Measurements from ENCODE around the gene OSBP2.

DNA sequence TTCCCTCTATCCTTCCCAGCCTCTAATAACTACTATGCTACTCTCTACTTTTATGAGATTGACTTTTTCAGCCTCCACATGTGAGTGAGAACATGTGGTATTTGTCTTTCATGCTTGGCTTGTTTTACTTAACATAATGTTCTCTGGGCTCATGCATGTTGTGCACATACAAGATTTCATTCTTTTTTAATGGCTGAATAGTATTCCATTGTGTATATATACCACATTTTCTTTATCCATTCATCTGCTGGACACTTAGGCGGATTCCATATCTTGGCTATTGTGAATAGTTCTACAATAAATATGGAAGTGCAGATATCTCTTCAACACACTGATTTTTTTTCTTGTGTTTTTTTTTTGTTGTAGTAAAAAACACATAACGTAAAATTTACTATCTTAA, 19.4 kb downstream of the OSBP2 start:
- no peak for TF ChIP-seq MAFK (IDR thresholded peaks at IDR 0.05; ENCODE audit: partially characterized antibody)
- TF ChIP-seq, protein P1, sequence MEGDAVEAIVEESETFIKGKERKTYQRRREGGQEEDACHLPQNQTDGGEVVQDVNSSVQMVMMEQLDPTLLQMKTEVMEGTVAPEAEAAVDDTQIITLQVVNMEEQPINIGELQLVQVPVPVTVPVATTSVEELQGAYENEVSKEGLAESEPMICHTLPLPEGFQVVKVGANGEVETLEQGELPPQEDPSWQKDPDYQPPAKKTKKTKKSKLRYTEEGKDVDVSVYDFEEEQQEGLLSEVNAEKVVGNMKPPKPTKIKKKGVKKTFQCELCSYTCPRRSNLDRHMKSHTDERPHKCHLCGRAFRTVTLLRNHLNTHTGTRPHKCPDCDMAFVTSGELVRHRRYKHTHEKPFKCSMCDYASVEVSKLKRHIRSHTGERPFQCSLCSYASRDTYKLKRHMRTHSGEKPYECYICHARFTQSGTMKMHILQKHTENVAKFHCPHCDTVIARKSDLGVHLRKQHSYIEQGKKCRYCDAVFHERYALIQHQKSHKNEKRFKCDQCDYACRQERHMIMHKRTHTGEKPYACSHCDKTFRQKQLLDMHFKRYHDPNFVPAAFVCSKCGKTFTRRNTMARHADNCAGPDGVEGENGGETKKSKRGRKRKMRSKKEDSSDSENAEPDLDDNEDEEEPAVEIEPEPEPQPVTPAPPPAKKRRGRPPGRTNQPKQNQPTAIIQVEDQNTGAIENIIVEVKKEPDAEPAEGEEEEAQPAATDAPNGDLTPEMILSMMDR (IDR thresholded peaks at IDR 0.05) = no peak
- TF ChIP-seq RFX5 (IDR thresholded peaks at IDR 0.05) = no peak
- no peak for TF ChIP-seq MAZ (IDR thresholded peaks at IDR 0.05; ENCODE audit: borderline replicate concordance, low read depth, low read length)
- TF ChIP-seq CHD4 (IDR thresholded peaks at IDR 0.05; ENCODE audit: borderline replicate concordance) = no peak

All from A549 (cell line).